Stimulated activated CD4-positive, alpha-beta T cell treated with anti-CD3 and anti-CD28 coated beads, Interleukin-2, amount 100 ng/mL, for 24 hours (primary cell): ENCODE results near the gene IFIT1B.
"Not testable (repeated sequence)": the region's sequence is repeated elsewhere in the genome, so short reads cannot be mapped to it uniquely, and the experiment has no call there.

Source experiments
- DNase-seq, 2 donors: peaks; one replicate each; pipeline ENCODE4 v3.0.0-alpha.2; 2020

IFIT1B gene, protein sequence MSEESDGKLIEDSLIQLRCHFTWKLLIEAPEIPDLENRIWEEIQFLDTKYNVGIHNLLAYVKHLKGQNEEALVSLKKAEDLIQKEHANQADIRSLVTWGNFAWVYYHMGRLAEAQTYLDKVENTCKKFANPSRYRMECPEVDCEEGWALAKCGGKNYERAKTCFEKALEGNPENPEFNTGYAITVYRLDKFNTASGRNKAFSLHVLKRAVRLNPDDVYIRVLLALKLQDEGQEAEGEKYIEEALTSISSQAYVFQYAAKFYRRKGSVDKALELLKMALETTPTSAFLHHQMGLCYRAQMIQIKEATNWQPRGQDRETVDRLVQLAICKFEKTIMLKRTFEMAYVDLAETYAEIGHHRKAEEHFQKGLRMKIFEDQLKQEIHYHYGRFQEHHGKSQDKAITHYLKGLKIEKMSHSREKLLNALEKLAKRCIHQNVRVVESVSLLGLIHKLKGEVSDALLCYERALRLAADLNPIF

DNA sequence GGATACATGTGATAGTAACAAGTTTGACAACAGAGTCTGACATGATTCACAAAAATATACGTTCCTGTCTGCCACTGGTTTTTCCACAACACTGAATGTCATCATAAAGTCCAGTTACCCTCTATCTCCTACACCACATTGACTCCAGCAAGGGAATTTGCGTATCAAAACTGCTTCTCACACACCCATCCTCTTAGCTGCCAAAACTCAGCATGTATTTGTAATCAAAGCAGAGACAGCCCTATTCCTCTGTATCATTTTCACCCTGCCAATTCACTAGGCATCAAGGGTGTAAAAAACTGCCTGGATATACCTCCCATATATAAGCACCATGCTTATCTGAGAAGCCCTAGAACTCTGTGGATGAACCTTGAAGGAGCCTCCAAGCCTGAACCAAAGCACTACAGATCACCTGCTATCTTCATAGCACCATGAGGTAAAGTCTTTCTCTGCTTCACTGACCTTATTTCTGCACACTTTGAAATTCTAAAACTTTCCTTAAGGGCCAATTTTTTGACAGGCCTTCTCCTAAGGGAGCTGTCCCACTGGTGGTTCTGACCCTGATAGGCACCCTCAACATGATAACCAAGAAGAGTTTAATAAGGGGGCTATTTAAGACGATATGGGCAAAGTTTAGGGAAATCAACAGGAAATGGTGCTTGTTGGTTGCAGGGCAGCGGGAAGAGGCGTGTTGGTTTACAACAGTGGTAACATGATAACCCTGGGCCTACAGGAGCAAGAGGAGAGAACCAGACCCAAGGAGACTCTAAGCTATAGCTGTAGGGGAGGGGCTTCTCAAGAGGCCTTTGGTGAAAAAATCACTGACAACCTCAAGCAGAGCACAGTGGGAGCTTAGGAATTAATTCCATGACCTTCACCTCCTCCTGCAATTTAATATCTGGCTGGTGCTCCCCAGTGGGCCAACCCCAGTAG lies at the start of gene IFIT1B:
Gene IFIT1B, plus strand, starts transcription at position 352 of the 933 bp plus-strand sequence. Its CDS starts 80 bp downstream, at position 432.
- no peak for DNase-seq

DNA sequence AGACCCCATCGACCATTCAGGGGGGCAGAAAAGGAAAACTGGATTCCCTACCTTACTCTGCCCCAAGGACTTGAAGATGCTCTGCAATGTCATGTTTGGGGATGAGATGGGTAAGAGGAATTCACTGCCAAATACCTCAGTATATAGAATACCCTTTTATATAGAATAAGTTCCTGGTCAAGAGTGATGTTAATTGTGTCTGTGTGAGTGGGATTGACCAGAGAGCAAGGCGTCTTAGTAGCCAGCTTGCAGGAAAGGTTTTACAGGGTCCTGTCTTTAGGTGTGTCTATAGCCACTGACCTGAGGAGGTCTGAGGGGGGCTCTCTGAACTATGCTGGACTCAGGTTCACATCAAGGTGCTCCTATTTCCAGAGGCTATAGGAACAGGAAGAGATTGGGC lies 48.7 kb upstream of the IFIT1B start:
- no peak for DNase-seq

DNA sequence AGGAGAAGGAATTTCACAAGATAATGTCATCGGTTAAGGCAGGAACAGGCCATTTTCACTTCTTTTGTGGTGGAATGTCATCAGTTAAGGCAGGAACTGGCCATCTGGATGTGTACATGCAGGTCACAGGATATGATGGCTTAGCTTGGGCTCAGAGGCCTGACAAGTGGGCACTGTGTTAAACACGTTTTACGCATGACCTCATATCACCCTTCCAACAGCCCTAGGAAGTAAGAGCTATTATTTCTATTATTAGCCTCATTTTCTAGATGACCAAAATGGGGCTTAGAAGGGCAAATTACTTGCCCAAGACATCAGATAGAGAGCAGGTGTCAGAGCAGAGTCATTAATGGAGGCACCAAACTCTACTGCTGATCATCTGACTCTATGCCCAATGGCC lies 47.8 kb upstream of the IFIT1B start:
- DNase-seq = not testable (repeated sequence)

DNA sequence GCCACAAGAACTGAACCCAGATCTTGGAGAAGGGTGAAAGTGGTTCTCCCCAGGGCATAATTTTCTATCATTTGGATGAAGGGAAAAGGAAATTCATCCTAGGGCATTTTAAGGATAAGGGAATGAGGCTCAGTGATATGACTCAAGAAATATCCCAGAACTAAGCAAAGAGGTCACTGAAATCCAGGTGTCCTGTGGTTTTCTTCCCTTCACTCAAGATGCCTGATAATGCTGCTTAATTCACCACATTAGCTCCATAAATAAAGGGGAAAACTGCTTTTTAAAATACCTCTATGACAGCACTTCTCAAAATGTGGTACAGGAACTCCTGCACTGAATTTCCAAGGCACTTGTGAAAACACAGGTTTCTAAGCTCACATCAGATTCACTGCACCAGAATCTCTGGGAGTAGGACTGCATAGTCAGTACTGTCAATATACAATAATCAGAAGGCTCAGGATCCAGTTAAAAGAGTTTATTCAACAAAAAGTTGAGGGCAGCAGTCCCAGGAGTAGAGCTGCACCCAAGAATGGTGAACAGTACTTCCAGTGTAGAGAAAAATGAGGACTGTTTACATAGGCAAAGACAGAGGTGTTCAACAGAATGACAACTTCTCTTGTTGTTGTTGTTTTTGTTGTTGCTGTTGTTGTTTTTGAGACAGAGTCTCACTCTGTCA lies 47.2 kb upstream of the IFIT1B start:
- no peak for DNase-seq

DNA sequence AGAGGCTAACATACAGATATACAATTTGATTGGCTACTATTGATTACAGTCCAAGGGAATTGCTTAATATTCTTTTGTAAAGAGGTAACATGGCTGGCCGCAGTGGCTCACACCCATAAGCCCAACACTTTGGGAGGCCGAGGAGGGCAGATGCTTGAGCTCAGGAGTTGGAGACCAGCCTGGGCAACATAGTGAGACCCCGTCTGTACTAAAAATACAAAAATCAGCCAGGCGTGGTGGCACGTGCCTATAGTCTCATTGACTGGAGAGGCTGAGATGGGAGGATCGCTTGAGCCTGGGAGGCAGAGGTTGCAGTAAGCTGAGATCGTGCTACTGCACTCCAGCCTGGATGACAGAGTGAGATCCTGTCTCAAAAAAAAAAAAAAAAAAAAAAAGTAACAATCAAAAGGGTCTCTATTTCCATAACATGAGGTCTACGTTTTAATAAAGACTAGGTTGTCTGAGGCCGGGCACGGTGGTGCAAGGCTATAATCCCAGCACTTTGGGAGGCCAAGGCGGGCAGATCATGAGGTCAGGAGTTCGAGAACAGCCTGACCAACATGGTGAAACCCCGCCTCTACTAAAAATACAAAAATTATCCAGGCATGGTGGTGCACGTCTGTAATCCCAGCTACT lies 46.3 kb upstream of the IFIT1B start:
- not testable (repeated sequence) for DNase-seq

DNA sequence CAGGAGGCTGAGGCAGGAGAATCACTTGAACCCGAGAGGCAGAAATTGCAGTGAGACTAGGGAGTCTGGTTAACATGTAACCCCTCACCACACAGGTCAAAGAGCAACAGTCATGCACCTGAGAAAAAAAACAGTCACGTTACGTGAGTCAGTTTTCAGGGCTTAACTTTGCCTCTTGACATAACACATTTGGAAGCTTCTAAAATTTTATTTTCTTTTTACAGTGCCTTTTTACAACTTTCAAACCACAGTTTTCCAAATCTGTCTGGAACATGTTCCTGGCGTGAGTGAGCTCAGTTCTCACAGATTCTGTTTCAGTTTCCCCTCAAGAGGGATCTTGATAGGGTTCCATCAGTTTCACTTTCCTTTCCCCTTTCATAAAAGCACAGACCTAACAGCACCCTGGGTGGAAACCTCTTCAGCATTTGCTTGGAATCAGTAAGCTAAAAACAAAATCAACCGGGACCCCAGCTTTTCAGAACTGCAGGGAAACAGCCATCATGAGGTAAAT lies 45.7 kb upstream of the IFIT1B start:
- peak; percentile 14 to 29 for DNase-seq

DNA sequence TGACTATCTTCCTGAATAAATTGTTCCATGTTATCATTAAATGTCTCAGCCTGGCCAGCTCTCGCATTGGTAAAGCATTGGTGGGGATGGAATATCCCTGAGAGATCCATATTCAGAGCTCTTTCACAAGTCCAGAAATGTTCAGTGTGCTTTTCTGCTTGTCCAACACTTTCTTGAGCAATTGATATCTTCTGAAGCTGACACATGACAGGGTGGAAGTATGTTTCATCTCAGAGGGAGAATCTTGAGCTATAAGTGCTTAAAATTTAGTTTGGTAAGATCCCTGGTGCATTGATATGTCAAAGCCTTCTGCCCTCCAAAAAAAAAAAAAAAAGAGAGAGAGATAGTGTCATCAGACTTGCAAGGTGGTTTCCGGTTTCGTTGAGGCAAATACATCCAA lies 42.6 kb upstream of the IFIT1B start:
- no peak for DNase-seq

DNA sequence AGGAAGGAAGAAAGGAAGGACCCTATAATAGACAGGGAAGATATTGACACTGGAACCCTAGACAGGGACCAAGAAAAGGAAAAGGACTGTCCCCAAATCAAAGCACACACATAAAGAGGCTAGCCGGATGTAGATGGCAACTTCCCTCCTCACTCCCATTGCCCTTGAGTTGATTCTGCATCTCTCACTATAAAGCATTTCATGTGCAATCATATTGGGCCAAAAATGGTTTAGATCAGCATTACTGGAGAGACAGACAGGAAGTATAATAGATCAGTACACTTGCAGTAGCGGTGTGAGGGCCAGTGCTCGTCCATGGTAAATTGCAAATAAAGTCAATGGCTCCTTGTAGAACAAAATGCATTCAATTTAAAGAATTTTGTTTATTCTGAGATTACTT lies 41.6 kb upstream of the IFIT1B start:
- no peak for DNase-seq

DNA sequence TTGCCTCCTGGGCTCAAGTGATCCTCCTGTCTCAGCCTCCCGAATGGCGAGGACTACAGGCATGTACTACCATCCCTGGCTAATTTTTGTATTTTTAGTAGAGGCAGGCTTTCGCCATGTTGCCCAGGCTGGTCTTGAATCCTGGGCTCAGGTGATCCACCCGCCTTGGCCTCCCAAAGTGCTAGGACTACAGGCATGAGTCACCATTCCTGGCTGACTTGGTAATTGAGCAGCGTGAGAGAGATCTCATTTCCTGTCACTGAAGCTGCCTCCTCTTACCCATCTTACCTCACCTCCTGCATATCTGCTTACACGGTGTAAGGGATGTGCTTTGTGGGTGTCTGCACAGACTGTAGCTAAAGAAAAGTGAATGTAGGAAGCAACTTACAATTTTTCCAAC lies 40.4 kb upstream of the IFIT1B start:
- peak; percentile 35 to 37 for DNase-seq

DNA sequence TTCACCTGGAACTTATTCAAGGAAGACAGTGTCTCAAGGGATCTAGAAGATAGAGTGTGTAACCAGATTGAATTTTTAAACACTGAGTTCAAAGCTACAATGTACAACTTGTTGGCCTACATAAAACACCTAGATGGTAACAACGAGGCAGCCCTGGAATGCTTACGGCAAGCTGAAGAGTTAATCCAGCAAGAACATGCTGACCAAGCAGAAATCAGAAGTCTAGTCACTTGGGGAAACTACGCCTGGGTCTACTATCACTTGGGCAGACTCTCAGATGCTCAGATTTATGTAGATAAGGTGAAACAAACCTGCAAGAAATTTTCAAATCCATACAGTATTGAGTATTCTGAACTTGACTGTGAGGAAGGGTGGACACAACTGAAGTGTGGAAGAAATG lies 39.1 kb upstream of the IFIT1B start:
- no peak for DNase-seq

DNA sequence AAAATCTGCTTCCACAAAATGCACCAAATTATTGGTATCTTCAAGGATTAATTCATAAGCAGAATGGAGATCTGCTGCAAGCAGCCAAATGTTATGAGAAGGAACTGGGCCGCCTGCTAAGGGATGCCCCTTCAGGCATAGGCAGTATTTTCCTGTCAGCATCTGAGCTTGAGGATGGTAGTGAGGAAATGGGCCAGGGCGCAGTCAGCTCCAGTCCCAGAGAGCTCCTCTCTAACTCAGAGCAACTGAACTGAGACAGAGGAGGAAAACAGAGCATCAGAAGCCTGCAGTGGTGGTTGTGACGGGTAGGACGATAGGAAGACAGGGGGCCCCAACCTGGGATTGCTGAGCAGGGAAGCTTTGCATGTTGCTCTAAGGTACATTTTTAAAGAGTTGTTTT lies 38.0 kb upstream of the IFIT1B start:
- DNase-seq = no peak

DNA sequence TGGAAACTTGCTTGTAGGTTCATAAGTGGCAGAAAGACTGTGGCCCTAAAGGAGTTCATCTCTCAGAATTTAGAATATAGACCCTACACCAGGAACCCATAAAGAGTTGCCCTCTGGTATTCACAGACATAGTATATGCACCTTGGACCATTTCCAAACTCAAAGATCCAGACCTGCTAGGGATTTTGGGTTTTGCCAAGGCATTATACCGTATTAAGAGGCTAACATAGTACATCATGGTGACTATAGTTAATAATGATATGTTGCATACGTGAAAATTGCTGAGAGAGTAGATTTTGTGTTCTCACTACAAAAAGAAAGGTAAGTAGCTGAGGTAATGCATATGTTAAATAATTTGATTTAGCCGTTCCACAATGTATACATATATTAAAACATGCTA lies 36.2 kb upstream of the IFIT1B start:
- DNase-seq = no peak

DNA sequence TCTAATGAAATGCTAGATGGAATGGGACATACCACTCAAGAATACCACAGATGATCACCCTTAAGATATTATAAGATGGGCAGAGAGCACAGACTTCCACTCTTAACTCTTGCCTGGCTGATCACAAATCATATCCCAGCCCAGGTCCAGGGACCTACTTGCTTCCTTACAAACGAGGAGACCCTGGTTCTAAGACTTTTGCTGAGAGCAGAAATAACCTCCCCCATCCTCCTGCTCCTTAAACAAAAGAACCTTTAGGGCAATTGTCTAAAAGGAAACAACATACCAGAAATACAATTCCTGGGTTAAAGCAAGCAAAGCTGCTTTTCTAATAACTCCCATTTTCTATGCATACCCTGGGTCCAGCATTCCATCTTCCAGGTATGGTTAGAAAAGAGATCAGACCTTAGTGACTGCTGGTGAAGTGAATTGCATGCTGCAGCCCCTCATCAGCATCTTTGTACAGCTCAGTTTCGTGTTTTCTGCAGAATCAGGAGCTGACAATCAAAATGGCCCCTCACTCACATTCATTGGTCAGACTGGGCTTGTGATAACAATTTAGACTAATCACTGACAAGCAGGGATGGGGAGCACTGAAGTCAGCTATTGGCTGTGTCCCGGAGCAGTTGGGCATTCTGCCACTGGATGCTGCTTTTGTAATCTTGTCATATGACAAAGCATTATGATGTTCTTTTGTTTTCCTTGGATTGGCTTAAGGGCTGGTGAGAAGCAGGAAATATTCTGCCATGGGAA lies 35.5 kb upstream of the IFIT1B start:
- no peak for DNase-seq

DNA sequence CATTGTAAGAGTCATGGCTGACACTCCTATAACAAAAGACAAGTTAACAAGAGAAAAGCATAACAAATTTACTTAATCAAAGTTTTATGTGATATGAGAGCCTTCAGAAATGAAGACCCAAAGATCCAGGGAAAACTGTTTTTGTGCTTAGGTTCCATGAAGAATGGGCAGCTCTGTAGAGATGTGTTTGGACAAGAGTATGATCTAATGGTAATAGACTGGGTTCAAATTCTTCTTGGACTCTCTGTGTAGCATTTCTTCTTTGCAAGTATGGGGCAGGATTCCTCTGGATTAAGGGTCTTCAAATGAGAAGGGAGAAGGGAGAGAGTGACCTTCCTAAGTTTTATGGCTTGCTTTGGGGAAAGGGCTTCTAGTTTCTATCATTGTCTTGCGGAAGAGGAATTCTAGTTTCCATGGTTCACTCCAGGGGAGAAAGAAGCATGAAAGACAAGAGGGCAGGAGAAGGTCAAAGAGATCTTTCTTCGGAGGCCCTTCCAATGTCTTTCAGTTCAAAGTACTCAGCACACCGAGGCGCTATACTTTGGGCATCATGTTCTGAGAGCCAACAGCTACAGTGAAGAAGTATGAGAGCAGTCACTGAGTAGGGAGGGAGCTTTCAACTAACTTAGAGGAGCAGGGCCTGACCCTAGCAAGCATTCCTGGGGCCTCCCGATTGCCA lies 34.6 kb upstream of the IFIT1B start:
- no peak for DNase-seq

DNA sequence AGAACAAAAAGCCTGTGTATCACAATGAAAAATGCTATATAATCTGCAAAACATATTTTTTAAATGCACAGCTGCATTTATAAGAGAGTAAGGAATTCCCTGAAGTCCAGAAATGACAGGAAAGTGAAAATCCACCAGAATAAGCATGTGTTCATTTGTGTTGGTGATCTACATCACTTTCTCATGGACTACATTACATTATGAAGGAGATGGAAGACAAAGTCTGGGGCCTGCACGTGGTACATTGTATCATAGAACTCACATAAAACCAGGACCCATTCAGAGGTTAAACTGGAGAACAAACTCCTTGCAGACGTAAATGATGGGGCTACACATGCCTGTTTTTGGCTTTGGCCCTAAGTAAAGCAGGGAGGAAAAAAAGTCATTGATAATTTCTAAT lies 33.7 kb upstream of the IFIT1B start:
- no peak for DNase-seq

DNA sequence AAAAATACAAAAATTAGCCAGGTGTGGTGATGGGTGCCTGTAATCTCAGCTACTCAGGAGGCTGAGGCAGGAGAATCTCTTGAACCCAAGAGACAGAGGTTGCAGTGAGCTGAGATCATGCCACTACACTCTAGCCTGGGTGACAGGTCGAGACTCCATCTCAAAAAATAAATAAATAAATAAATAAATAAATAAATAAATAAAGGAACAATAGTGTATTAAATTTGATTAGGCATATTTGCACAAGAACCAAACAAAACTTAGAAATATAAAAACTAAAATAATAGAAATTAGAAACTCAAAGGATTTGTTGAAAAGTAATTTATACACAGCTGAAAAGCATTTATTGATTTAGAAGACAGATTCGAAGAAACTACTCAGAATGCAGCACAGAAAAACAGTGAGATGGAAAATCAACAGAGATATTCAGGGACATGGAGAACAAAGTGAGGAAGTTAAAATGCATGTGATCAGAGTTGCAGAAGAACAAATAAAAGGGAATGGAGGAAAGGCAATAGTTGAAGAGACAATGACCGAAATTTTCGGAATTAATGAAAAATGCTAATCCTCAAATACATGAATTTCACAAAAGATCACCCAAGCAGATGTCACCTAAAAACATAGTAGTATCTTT lies 32.4 kb upstream of the IFIT1B start:
- no peak for DNase-seq

DNA sequence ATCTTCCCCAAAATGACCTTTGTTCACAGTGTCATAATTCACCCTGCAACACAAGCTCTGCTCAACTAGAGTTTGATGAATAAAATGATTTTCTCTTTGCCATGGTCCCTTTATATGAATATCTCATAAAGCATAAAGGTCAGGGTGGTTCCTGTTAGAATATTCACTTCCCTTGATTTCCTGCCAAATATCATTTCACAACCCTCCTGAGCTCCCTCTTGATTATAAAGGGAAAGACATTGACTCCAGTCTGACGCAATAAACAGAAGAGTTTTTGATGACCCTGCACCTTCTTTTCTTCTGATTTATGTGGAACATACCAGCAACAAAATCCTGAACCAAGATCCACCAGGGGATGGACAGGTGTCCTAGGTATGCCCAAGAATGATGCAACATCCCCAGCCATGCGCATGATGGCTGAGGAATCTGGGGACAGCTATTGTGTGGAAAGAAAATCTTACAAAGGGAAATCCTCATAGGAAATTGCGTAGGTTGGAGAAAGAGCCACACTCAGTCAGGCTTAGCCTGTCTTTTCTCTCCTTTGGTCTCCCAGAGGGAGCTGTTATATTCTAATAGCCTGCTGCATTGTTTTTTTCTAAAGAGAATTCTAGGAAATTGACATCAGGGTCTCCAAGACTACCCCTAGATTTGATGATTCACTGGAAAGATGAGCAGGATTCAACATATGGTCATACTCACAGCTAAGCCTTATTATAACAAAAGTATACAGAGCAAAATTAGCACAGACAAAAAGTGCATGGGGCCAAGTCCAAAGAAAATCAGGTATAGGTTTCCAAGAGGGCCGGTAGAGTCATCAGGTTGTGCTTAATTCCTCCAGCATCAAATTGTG lies 31.2 kb upstream of the IFIT1B start:
- DNase-seq = no peak

DNA sequence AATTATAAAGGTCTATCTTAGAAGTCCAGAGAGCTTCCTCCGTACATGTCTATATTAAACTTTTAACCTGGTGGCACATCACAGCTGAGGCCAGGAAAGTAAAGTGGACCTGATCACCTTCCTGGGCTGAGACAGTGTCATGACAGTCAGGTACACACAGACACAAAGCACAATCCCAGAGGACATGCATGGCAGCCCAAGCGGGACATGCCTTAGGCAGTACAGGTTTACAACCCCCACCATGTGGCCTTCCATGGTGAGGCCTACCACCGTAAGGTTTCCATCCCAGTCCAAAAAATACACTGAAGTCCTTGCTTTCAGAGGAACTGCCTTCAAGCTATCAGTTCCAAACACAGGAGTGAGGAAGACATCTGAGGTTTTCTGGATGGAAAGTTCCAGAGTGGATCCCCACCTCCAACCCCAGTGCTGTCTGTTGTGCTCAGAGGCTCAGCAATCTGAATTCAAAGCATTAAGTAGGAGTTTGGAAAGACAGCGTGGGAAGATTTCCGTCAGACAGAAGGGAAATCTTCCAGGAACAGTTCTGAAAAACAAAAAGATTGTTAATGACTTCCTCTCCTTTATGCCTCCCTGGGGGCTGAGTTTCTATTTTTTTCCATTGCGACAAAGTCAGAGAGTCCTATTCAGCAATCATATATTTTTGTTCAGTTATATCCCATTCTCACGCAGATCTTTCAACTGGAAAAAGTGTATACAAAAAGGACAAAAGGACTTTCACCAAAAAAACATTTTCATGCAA lies 30.0 kb upstream of the IFIT1B start:
- no peak for DNase-seq

DNA sequence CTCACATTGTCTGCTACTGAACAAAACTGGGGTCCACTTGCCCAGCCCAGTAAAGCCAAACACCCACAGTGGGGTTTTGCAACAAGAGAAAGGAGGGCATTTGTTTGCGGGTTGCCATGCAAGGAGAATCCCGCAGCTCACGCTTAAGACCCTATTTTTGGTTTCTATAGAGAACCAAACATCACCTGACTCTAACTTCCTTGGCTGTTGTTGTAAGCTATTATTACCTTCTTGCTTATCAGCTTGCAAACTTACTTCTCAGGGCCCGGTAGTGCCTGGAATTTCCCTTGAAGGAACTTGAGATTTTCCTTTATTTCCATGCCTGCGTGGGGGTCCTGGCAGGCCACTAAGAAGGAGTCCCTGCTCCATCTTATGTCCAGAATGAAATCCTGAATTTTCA lies 29.4 kb upstream of the IFIT1B start:
- no peak for DNase-seq
